ENCODE data around the gene CLK1. TPM values are rescaled to one million over a fixed set of nuclear protein-coding genes. Genes with fewer than 3 reads are reported as not detected.

CLK1 gene
- total and polyA plus RNA-seq, 9 of the 15 experiments (the other 6 are each of a cell fraction or from before 2014, with no cell fraction given), result 29.3 to 99.2 (median 47.0) TPM

DNA sequence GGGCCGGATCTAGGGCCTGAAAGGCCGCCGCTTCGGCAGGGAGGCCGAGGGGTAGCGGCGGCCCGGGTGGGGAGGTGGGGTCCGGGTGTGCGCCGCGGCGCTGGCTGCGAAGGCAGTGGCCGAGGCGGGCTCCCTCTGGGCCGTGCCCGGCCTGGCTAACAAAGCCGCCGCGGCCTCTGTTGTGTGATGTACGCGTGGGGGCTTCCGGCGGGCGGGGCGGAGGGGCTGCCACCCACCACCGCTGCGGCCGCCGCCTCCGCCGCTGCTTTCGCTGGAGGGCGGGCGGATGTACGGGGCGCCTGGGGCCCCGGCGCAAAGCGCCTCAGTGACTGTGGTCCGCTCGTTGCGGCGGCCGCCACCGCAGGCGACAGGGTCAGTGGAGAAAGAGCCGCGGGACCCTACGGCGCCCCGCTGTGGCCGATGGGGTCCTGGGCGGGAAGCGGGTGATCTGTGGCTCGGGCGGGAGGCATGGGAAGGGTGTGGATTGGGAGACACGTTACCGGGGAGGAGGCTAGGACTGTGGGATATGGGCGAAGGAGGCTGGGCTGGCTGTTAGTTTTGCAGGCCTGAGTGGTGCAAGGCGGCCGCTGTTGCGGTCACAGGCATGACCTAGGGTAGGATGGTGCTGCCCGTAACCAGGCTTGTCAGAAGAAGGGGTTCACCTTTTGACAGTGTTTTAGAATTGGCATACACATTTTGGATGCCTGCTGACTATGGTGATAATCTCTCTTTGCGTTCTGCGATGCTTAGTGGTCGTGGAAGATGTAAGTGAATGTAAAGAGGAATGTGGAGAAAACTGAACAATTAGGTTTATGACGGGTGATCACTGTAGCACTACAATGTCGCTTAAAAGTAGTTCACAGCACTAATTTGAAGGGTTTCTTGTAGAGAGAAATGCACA is 52.1 kb downstream of the CLK1 start (continued):
- no peak for TF ChIP-seq ZNF586 (CRISPR knock-in tag; conservative IDR thresholded peaks at IDR 0.05)
- no peak for TF ChIP-seq CEBPG (CRISPR knock-in tag; IDR thresholded peaks at IDR 0.05)
- no peak for TF ChIP-seq CEBPG (tag; conservative IDR thresholded peaks at IDR 0.05 in 1 of 2, IDR thresholded peaks at IDR 0.05 in 1 of 2)
- TF ChIP-seq, protein P1, sequence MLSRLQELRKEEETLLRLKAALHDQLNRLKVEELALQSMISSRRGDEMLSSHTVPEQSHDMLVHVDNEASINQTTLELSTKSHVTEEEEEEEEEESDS (CRISPR knock-in tag; IDR thresholded peaks at IDR 0.05), result no peak
- no peak for TF ChIP-seq CC2D1A (IDR thresholded peaks at IDR 0.05)
- peak; percentile 29; the same call in 1 of the 2 replicates for TF ChIP-seq JUND (IDR thresholded peaks at IDR 0.05; ENCODE audit: borderline replicate concordance, low read depth, low read length)
- no peak for TF ChIP-seq JUND (tag; IDR thresholded peaks at IDR 0.05; ENCODE audit: borderline replicate concordance, low read depth, low read length)
- no peak for TF ChIP-seq SMARCB1 (IDR thresholded peaks at IDR 0.05; ENCODE audit: insufficient read length, low read depth)
- TF ChIP-seq, protein P2, sequence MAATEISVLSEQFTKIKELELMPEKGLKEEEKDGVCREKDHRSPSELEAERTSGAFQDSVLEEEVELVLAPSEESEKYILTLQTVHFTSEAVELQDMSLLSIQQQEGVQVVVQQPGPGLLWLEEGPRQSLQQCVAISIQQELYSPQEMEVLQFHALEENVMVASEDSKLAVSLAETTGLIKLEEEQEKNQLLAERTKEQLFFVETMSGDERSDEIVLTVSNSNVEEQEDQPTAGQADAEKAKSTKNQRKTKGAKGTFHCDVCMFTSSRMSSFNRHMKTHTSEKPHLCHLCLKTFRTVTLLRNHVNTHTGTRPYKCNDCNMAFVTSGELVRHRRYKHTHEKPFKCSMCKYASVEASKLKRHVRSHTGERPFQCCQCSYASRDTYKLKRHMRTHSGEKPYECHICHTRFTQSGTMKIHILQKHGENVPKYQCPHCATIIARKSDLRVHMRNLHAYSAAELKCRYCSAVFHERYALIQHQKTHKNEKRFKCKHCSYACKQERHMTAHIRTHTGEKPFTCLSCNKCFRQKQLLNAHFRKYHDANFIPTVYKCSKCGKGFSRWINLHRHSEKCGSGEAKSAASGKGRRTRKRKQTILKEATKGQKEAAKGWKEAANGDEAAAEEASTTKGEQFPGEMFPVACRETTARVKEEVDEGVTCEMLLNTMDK (IDR thresholded peaks at IDR 0.05; ENCODE audit: borderline replicate concordance, insufficient read depth, low read depth, low read length, poor library complexity, severe bottlenecking), result peak; percentile 52
- TF ChIP-seq ZNF76 (CRISPR knock-in tag; IDR thresholded peaks at IDR 0.05; ENCODE audit: borderline replicate concordance), result no peak
- TF ChIP-seq TAL1 (IDR thresholded peaks at IDR 0.05), result no peak
- TF ChIP-seq BDP1 (IDR thresholded peaks at IDR 0.05; ENCODE audit: insufficient read depth, insufficient read length), result no peak
- TF ChIP-seq, protein P3, sequence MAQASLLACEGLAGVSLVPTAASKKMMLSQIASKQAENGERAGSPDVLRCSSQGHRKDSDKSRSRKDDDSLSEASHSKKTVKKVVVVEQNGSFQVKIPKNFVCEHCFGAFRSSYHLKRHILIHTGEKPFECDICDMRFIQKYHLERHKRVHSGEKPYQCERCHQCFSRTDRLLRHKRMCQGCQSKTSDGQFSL (CRISPR knock-in tag; IDR thresholded peaks at IDR 0.05), result no peak
- TF ChIP-seq, protein P3 (tag; IDR thresholded peaks at IDR 0.05), result no peak
- no peak for TF ChIP-seq ZNF41 (CRISPR knock-in tag; conservative IDR thresholded peaks at IDR 0.05)
- no peak; the same call in 1 of the 2 replicates for TF ChIP-seq NR3C1 (CRISPR knock-in tag; IDR thresholded peaks at IDR 0.05)
- TF ChIP-seq, protein P4, sequence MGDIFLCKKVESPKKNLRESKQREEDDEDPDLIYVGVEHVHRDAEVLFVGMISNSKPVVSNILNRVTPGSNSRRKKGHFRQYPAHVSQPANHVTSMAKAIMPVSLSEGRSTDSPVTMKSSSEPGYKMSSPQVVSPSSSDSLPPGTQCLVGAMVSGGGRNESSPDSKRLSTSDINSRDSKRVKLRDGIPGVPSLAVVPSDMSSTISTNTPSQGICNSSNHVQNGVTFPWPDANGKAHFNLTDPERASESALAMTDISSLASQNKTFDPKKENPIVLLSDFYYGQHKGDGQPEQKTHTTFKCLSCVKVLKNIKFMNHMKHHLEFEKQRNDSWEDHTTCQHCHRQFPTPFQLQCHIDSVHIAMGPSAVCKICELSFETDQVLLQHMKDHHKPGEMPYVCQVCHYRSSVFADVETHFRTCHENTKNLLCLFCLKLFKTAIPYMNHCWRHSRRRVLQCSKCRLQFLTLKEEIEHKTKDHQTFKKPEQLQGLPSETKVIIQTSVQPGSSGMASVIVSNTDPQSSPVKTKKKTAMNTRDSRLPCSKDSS (IDR thresholded peaks at IDR 0.05; ENCODE audit: low read depth, partially characterized antibody), result no peak

Data from K562 (cell line).